Hindlimb muscle (tissue), 1 donor: ENCODE results near the gene NBPF3. TPM values are rescaled to one million over a fixed set of nuclear protein-coding genes. Genes with fewer than 3 reads are reported as not detected.

Source experiments
- DNase-seq: peaks from one replicate; pipeline ENCODE4 v3.0.0-alpha.2; 2013
- polyA plus RNA-seq: library from polyadenylated mRNA; unstranded; fragments of 120-200 nt; gene quantifications from one replicate; pipeline ENCODE4 v1.2.1, GENCODE V29; 2013; ENCODE audit not compliant: insufficient read length

NBPF3 gene
- polyA plus RNA-seq, 1 donor = 12.6 TPM

- no peak for DNase-seq
These were observed 81.2 kb downstream of the NBPF3 start for GRCh38 chr1:21520899-21521716.

- no peak for DNase-seq
These were observed 81.8 kb downstream of the NBPF3 start for GRCh38 chr1:21521717-21522060.

- DNase-seq = no peak
These were observed 82.6 kb downstream of the NBPF3 start for GRCh38 chr1:21522525-21523038.

GRCh38 chr1:21523297-21523813 lies 83.4 kb downstream of the NBPF3 start:
- DNase-seq = no peak

- DNase-seq = no peak
These were observed 84.3 kb downstream of the NBPF3 start for GRCh38 chr1:21524220-21524619.

GRCh38 chr1:21524686-21525339 lies 84.9 kb downstream of the NBPF3 start:
- no peak for DNase-seq

GRCh38 chr1:21525340-21525717 lies 85.4 kb downstream of the NBPF3 start:
- no peak for DNase-seq

- DNase-seq = no peak
These were observed 86.5 kb downstream of the NBPF3 start for GRCh38 chr1:21526441-21526840.

GRCh38 chr1:21530368-21531016 lies 90.6 kb downstream of the NBPF3 start:
- DNase-seq = no peak

- DNase-seq = no peak
These were observed 91.3 kb downstream of the NBPF3 start for GRCh38 chr1:21531241-21531640.

- DNase-seq = no peak
These were observed 92.6 kb downstream of the NBPF3 start for GRCh38 chr1:21532496-21532895.

GRCh38 chr1:21532992-21533534 lies 93.1 kb downstream of the NBPF3 start:
- no peak for DNase-seq

- no peak for DNase-seq
These were observed 94.2 kb downstream of the NBPF3 start for GRCh38 chr1:21534146-21534545.

Other genes with a start within 250 kb of the NBPF3 start
- gene ECE1, start 149.7 kb upstream of the NBPF3 start, polyA plus RNA-seq = 33.2 TPM
- 3.1 TPM for gene ALPL, start 69.3 kb downstream of the NBPF3 start, polyA plus RNA-seq
- 1.4 TPM for gene RAP1GAP, start 229.2 kb downstream of the NBPF3 start, polyA plus RNA-seq